ENCODE measurements around the gene INPPL1. TPM values are rescaled to one million over a fixed set of nuclear protein-coding genes. Genes with fewer than 3 reads are reported as not detected.
A peak's percentile ranks its signal among the peaks of the same experiment; 100 is the strongest.

Gene INPPL1
- polyA plus RNA-seq, 1 donor from 2014 or later = 11.7 TPM

DNA sequence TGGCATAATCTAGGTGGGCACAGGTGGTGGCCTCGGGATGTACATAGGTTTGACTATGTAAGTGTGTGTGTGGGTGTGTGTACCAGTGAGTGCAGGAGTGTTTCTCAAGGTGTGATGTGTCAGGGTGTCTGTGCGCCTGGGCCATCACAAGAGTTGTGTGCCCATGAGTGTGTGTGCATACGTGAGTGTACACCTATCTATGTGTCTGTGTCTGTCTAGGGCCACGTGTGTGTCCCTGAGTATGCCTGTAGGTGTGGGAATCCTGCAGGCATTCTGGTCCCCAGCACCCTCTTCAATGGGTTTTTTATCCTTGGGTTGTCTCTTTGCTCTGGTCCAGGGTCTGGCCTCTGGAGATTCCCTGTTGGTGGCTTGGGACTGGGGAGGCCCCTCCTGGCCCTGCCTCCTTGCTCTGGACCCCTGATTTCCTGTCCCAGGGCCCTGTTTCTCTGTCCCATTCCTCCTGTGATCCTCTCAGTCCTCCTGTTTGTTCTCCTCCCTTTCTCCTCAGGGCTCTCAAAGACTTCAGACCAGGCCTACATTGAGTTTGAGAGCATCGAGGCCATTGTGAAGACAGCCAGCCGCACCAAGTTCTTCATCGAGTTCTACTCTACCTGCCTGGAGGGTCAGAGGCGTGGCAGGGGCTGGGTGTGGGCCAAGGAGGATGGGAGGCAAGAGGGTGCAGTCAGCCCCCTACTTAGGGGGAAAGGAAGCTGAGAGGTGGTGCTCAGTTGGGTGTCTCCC, 9.4 kb downstream of the INPPL1 start:
- Mint-ChIP-seq H3K27ac (peak overlapping the region in 2 of 3 donors; percentile 74 to 85), H3K4me1 (peaks cover 2 to 4% (median 3%) of the 10 kb centered on the region in 3 donors), H3K4me3 (no peak overlapping the region), H3K36me3 (peaks cover 2% of the 10 kb centered on the region), H3K27me3 (peaks cover 2% of the 10 kb centered on the region), H3K9me3 (no peaks in the 10 kb centered on the region)

GRCh38 chr11:72234514-72234830, 9.9 kb downstream of the INPPL1 start:
- H3K36me3 Mint-ChIP-seq = peaks cover 2% of the 10 kb centered on the region
- peaks cover 7% of the 10 kb centered on the region for H3K27me3 Mint-ChIP-seq
- peak overlapping the region; percentile 74 to 87 (median 85) for H3K27ac Mint-ChIP-seq
- H3K4me3 Mint-ChIP-seq = no peak overlapping the region
- peaks cover 4 to 5% (median 4%) of the 10 kb centered on the region in 3 donors for H3K4me1 Mint-ChIP-seq
- H3K9me3 Mint-ChIP-seq = no peaks in the 10 kb centered on the region

GRCh38 chr11:72234920-72235319, 10.4 kb downstream of the INPPL1 start:
- Mint-ChIP-seq H3K9me3 (no peaks in the 10 kb centered on the region), H3K27me3 (peaks cover 8% of the 10 kb centered on the region), H3K4me1 (peaks cover 4 to 5% (median 4%) of the 10 kb centered on the region in 3 donors), H3K4me3 (no peak overlapping the region), H3K27ac (peak overlapping the region in 2 of 3 donors; percentile 74 to 87), H3K36me3 (peaks cover 2% of the 10 kb centered on the region)

- no peaks in the 10 kb centered on the region for H3K9me3 Mint-ChIP-seq
- H3K27ac Mint-ChIP-seq = no peak overlapping the region
- peaks cover 12% of the 10 kb centered on the region for H3K27me3 Mint-ChIP-seq
- H3K4me1 Mint-ChIP-seq = peaks cover 7 to 8% (median 7%) of the 10 kb centered on the region in 3 donors
- peaks cover 2% of the 10 kb centered on the region for H3K36me3 Mint-ChIP-seq
- no peak overlapping the region for H3K4me3 Mint-ChIP-seq
These were observed 10.9 kb downstream of the INPPL1 start for GRCh38 chr11:72235351-72236057.

- Mint-ChIP-seq H3K36me3 (peaks cover 1% of the 10 kb centered on the region), H3K27ac (peak overlapping the region in 2 of 3 donors; percentile 69 to 73), H3K9me3 (no peaks in the 10 kb centered on the region), H3K4me3 (no peak overlapping the region), H3K4me1 (peaks cover 9 to 12% (median 11%) of the 10 kb centered on the region in 3 donors), H3K27me3 (peaks cover 19% of the 10 kb centered on the region)
These were observed 11.6 kb downstream of the INPPL1 start for GRCh38 chr11:72236083-72236697.

GRCh38 chr11:72236774-72237111, 12.2 kb downstream of the INPPL1 start:
- H3K4me1 Mint-ChIP-seq = peaks cover 9 to 12% (median 11%) of the 10 kb centered on the region in 3 donors
- H3K9me3 Mint-ChIP-seq = no peaks in the 10 kb centered on the region
- H3K27me3 Mint-ChIP-seq = peaks cover 21% of the 10 kb centered on the region
- H3K4me3 Mint-ChIP-seq = no peak overlapping the region
- no peaks in the 10 kb centered on the region for H3K36me3 Mint-ChIP-seq
- H3K27ac Mint-ChIP-seq = peak overlapping the region; percentile 53 to 73 (median 69)

- peaks cover 27% of the 10 kb centered on the region for H3K27me3 Mint-ChIP-seq
- peaks cover 0 to 3% (median 0%) of the 10 kb centered on the region in 3 donors for H3K9me3 Mint-ChIP-seq
- peaks cover 9 to 14% (median 13%) of the 10 kb centered on the region in 3 donors for H3K4me1 Mint-ChIP-seq
- peak overlapping the region in 2 of 3 donors; percentile 53 to 73 for H3K27ac Mint-ChIP-seq
- peak overlapping the region in 1 of 4 donors; percentile 21 for H3K4me3 Mint-ChIP-seq
- no peaks in the 10 kb centered on the region for H3K36me3 Mint-ChIP-seq
These were observed 12.8 kb downstream of the INPPL1 start for GRCh38 chr11:72237112-72237931.

DNA sequence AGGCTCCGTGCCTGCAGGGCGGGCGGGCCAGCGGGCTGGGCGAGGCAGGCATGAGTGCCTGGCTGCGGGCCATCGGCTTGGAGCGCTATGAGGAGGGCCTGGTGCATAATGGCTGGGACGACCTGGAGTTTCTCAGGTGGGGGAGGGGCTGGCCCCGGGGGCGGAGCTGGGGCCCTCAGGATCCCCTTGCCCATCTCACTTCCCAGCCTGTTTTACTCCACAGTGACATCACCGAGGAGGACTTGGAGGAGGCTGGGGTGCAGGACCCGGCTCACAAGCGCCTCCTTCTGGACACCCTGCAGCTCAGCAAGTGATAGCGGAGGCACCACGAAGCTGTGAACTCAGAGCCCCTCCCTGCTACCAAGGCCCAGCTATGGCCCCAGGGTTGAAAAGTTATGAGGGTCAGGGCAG, 13.5 kb downstream of the INPPL1 start:
- Mint-ChIP-seq H3K27ac (no peak overlapping the region), H3K9me3 (peaks cover 0 to 3% (median 0%) of the 10 kb centered on the region in 3 donors), H3K4me1 (peaks cover 9 to 14% (median 13%) of the 10 kb centered on the region in 3 donors), H3K27me3 (peaks cover 33% of the 10 kb centered on the region), H3K4me3 (no peak overlapping the region), H3K36me3 (no peaks in the 10 kb centered on the region)

DNA sequence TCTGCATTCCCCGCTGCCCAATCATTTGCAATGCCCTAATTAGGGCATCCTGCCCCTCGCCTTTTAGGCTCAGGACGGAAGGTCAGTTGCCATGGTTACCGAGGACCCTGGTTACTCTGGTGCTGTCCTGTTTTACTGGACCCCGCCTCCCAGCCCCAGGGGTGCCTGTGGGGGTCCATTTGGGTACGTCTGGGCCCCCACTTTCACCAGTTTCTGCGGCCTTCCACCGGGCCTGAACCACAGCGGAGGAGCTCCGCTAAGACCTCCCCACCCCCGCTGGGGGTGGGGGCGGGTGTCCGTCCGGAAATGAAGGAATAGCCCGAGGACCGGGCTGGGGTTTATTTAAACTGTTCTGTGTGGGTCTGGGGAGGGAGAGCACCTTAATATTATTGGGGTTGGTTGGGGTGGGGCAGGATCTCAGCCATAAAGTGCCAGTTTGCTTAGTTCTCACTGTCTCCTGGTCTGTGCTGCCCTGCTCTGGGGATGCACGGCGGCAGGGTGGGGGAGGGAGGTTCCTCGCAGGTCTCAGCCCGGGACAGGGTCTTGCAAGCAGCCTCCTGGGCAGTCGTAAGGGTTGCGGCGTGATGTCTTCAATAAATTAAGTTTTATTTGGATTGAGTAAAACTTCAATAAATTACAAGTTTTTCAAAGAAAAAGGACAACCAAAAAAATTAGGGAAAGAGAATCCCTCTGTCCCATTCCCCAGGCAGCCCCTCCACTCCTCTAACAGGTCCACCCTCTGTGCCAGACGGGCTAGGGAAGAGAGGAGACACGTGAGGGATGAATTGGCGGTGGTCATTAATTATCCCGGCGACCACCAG, 14.1 kb downstream of the INPPL1 start:
- Mint-ChIP-seq H3K27me3 (peaks cover 39% of the 10 kb centered on the region), H3K36me3 (no peaks in the 10 kb centered on the region)

DNA sequence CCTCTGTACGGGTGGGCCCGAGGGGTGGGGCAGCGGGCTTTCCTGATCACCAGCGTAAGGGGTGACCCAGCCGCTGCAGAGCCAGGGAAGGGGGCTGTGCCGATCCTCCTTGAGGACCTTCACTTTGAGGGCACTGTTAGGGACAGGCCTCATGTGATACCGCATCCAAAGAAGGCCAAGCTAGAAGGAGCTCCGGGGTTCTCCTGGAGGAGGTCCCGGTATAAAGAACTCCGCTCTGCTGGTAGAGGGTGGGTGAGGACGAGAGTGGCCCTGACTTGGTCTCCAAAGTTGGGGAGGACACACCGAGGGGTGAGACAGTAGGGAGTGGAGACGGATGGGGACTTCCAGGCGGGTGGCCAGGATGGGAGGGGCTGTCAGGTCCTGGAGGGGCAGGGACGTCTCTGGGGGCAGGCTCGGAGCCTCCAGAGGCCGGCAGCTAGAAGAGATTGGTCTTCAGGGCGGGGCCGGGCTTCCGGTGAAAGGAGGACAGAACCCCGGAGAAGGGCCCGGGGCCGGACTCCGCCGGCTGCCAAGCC, 14.8 kb downstream of the INPPL1 start:
- peaks cover 40% of the 10 kb centered on the region for H3K27me3 Mint-ChIP-seq
- H3K4me1 Mint-ChIP-seq = peaks cover 9 to 15% (median 12%) of the 10 kb centered on the region in 3 donors
- H3K27ac Mint-ChIP-seq = no peak overlapping the region
- H3K9me3 Mint-ChIP-seq = peaks cover 0 to 3% (median 0%) of the 10 kb centered on the region in 3 donors
- peak overlapping the region; percentile 6 to 86 (median 59) for H3K4me3 Mint-ChIP-seq
- H3K36me3 Mint-ChIP-seq = no peaks in the 10 kb centered on the region

More for the DNA sequence above, 14.1 kb downstream of the INPPL1 start:
- Mint-ChIP-seq H3K4me3 (peak overlapping the region in 3 of 4 donors; percentile 23 to 77 (median 70)), H3K9me3 (peaks cover 0 to 3% (median 0%) of the 10 kb centered on the region in 3 donors), H3K4me1 (peaks cover 9 to 16% (median 12%) of the 10 kb centered on the region in 3 donors), H3K27ac (no peak overlapping the region)

GRCh38 chr11:72239849-72240460, 15.4 kb downstream of the INPPL1 start:
- H3K9me3 Mint-ChIP-seq = peaks cover 0 to 3% (median 0%) of the 10 kb centered on the region in 3 donors
- peaks cover 46% of the 10 kb centered on the region for H3K27me3 Mint-ChIP-seq
- peak overlapping the region in 1 of 3 donors; percentile 84 for H3K27ac Mint-ChIP-seq
- H3K4me1 Mint-ChIP-seq = peaks cover 9 to 19% (median 17%) of the 10 kb centered on the region in 3 donors
- peaks cover 3% of the 10 kb centered on the region for H3K36me3 Mint-ChIP-seq
- peak overlapping the region; percentile 60 to 93 (median 84) for H3K4me3 Mint-ChIP-seq

- Mint-ChIP-seq H3K27me3 (peaks cover 46% of the 10 kb centered on the region), H3K4me3 (peak overlapping the region; percentile 60 to 93 (median 84)), H3K27ac (peak overlapping the region in 1 of 3 donors; percentile 84), H3K4me1 (peaks cover 9 to 19% (median 17%) of the 10 kb centered on the region in 3 donors), H3K9me3 (peaks cover 0 to 3% (median 0%) of the 10 kb centered on the region in 3 donors), H3K36me3 (peaks cover 3% of the 10 kb centered on the region)
These were observed 16.1 kb downstream of the INPPL1 start for GRCh38 chr11:72240461-72241290.
